IMR-90 (cell line): Measurements from ENCODE around the gene DNAJC28. TPM values are rescaled to one million over a fixed set of nuclear protein-coding genes. Genes with fewer than 3 reads are reported as not detected.

Experiments
- ATAC-seq: fragments of 200-7000 bp; cut with Tn5 transposase; 2 replicates; pipeline ENCODE4 v1.9.1; 2020; ENCODE audit warnings: low read depth, mild to moderate bottlenecking, moderate library complexity
- BruUV-seq: library from RNA; stranded (reverse); fragments of 400-500 nt; replicated peaks from 2 replicates; lab custom pipeline; 2021; lab: Mats Ljungman, UMichigan
- CTCF ChIA-PET: fragments of 300-600 bp; formaldehyde crosslinking; extraction: SDS; loops from one replicate; lab custom pipeline; 2021; ENCODE audit warnings: antibody characterized with exemption; lab: Yijun Ruan, JAX
- POLR2A ChIA-PET: fragments of 300-600 bp; sonication (Branson Sonifier 250); formaldehyde crosslinking; loops from one replicate; lab custom pipeline; 2022; ENCODE audit warnings: antibody characterized with exemption; ENCODE audit not compliant: unreplicated experiment; lab: Charles Lee
- DNase-seq: peaks from one replicate; pipeline ENCODE4 v3.0.0; 2013
- H2AFZ ChIP-seq: replicated peaks from 2 replicates; pipeline ENCODE3; 2013; ENCODE audit warnings: low read length, mild to moderate bottlenecking; ENCODE audit not compliant: poor library complexity
- H2AK5ac ChIP-seq: 2 replicates; pipeline ENCODE4 v1.6.1; 2013; ENCODE audit warnings: low read depth, low read length, inconsistent platforms
- H2AK9ac ChIP-seq: replicated peaks from 2 replicates; pipeline ENCODE3; 2013; ENCODE audit warnings: mild to moderate bottlenecking, low read depth, low read length, moderate library complexity; ENCODE audit not compliant: poor library complexity
- H2BK120ac ChIP-seq: 2 replicates; pipeline ENCODE4 v1.6.1; 2013; ENCODE audit warnings: low read depth, low read length, inconsistent platforms
- H2BK15ac ChIP-seq: 3 replicates; pipeline ENCODE4 v1.6.1; 2013; ENCODE audit warnings: low read depth, low read length, inconsistent platforms
- H2BK20ac ChIP-seq: 2 replicates; pipeline ENCODE4 v1.6.1; 2013; ENCODE audit warnings: low read depth, mild to moderate bottlenecking, inconsistent platforms, low read length, moderate library complexity
- H2BK5ac ChIP-seq: 2 replicates; pipeline ENCODE4 v1.6.1; 2013; ENCODE audit warnings: mild to moderate bottlenecking, low read depth, low read length, inconsistent platforms; ENCODE audit not compliant: poor library complexity, severe bottlenecking
- H3K14ac ChIP-seq: replicated peaks from 2 replicates; pipeline ENCODE4 v1.6.1; 2013; ENCODE audit warnings: low read depth, low read length, inconsistent platforms
- H3K18ac ChIP-seq: 2 replicates; pipeline ENCODE4 v1.6.1; 2013; ENCODE audit warnings: low read depth, low read length, control low read depth
- H3K23ac ChIP-seq: 2 replicates; pipeline ENCODE4 v1.6.1; 2013; ENCODE audit warnings: low read depth, low read length, inconsistent platforms
- H3K27ac ChIP-seq: 2 replicates; pipeline ENCODE4 v1.5.1; 2013; ENCODE audit warnings: mild to moderate bottlenecking, control low read depth, low read length; ENCODE audit not compliant: insufficient read depth
- H3K27me3 ChIP-seq: 2 replicates; pipeline ENCODE4 v1.6.1; 2013; ENCODE audit warnings: low read length; ENCODE audit not compliant: control insufficient read depth, insufficient read depth
- H3K36me3 ChIP-seq: 2 replicates; pipeline ENCODE4 v1.6.1; 2013; ENCODE audit warnings: low read length, mixed read lengths; ENCODE audit not compliant: control insufficient read depth, insufficient read depth
- H3K4ac ChIP-seq: 2 replicates; pipeline ENCODE4 v1.6.1; 2013; ENCODE audit warnings: low read depth, low read length, inconsistent platforms
- H3K4me1 ChIP-seq: 2 replicates; pipeline ENCODE4 v1.6.1; 2013; ENCODE audit warnings: low read length, mixed read lengths; ENCODE audit not compliant: control insufficient read depth, insufficient read depth
- H3K4me2 ChIP-seq: 2 replicates; pipeline ENCODE4 v1.6.1; 2013; ENCODE audit warnings: low read depth, mild to moderate bottlenecking, control low read depth, low read length, moderate library complexity
- H3K4me3 ChIP-seq: 2 replicates; pipeline ENCODE4 v1.5.1; 2013; ENCODE audit warnings: low read depth, mild to moderate bottlenecking, control low read depth, low read length, moderate library complexity; ENCODE audit not compliant: insufficient read depth
- H3K56ac ChIP-seq: 2 replicates; pipeline ENCODE4 v1.6.1; 2013; ENCODE audit warnings: low read length, inconsistent platforms; ENCODE audit not compliant: insufficient read depth; ENCODE audit errors: extremely low read depth
- H3K79me1 ChIP-seq, 2 experiments: 2 replicates each; pipeline ENCODE4 v1.6.1; 2013; ENCODE audit warnings: low read length in 2 of 2, inconsistent platforms in 1 of 2, low read depth in 1 of 2
- H3K9ac ChIP-seq: 2 replicates; pipeline ENCODE4 v1.6.1; 2013; ENCODE audit warnings: low read depth, low read length, control low read depth
- H3K9me1 ChIP-seq: 2 replicates; pipeline ENCODE4 v1.6.1; 2013; ENCODE audit warnings: low read length, inconsistent platforms; ENCODE audit not compliant: insufficient read depth
- H3K9me3 ChIP-seq: 2 replicates; pipeline ENCODE4 v1.6.1; 2013; ENCODE audit warnings: low read length; ENCODE audit not compliant: control insufficient read depth, insufficient read depth
- H4K20me1 ChIP-seq: 2 replicates; pipeline ENCODE4 v1.6.1; 2013; ENCODE audit warnings: low read length, inconsistent platforms; ENCODE audit not compliant: insufficient read depth
- H4K5ac ChIP-seq: 2 replicates; pipeline ENCODE4 v1.6.1; 2013; ENCODE audit warnings: mild to moderate bottlenecking, low read depth, low read length, control low read depth
- H4K8ac ChIP-seq, 2 experiments: 2 replicates each; pipeline ENCODE4 v1.6.1; 2013; ENCODE audit warnings: low read depth in 2 of 2, low read length in 2 of 2, control low read depth in 1 of 2, inconsistent platforms in 1 of 2
- H4K91ac ChIP-seq: 2 replicates; pipeline ENCODE4 v1.6.1; 2013; ENCODE audit warnings: low read depth, low read length, inconsistent platforms; ENCODE audit not compliant: insufficient read depth
- BHLHE40 ChIP-seq: fragments of 150-350 bp; IDR thresholded peaks from 2 replicates; pipeline ENCODE4 v1.6.1; 2016; ENCODE audit warnings: mild to moderate bottlenecking, low read depth, low read length
- CEBPB ChIP-seq: IDR thresholded peaks from 2 replicates; pipeline ENCODE4 v1.6.1; 2012; ENCODE audit warnings: low read depth, low read length, improper control_type of control experiment
- FOS ChIP-seq: fragments of 150-350 bp; IDR thresholded peaks from 2 replicates; pipeline ENCODE4 v1.6.1; 2016; ENCODE audit warnings: low read depth, low read length
- MAFK ChIP-seq: IDR thresholded peaks from 2 replicates; pipeline ENCODE4 v1.6.1; 2012; ENCODE audit warnings: low read depth, low read length, improper control_type of control experiment
- NFE2L2 ChIP-seq: fragments of 150-350 bp; IDR thresholded peaks from 2 replicates; pipeline ENCODE4 v1.6.1; 2016; ENCODE audit warnings: low read depth, mild to moderate bottlenecking, low read length
- RCOR1 ChIP-seq: IDR thresholded peaks from 2 replicates; pipeline ENCODE4 v1.6.1; 2012; ENCODE audit warnings: mild to moderate bottlenecking, low read length, improper control_type of control experiment; ENCODE audit not compliant: insufficient replicate concordance
- WGBS, 2 experiments: methylation state at CpG; one replicate each; pipeline versions ENCODE4 v1.1.5 to v1.1.7; 2013; ENCODE audit warnings: missing lambda C conversion rate in 2 of 2; ENCODE audit not compliant: insufficient read length in 1 of 2; ENCODE audit errors: extremely low coverage in 2 of 2; 5-methylcytosine and 5-hydroxymethylcytosine counted together
- dilution Hi-C: fragments of 300-500 bp; cut with HindIII; formaldehyde crosslinking; loops from one replicate; pipeline ENCODE4 v1.14.3; 2018; ENCODE audit warnings: low sequenced_read_pairs; ENCODE audit not compliant: unreplicated experiment
- in situ Hi-C: fragments of 300-500 bp; cut with MboI; formaldehyde crosslinking; loops from 3 replicates; pipeline ENCODE4 v1.14.3; 2019; ENCODE audit warnings: low sequenced_read_pairs, inconsistent platforms, mixed read lengths
- intact Hi-C: fragments of 100-400 bp; cut with micrococcal nuclease; formaldehyde crosslinking; loops from 2 replicates; pipeline ENCODE4 v1.10.0; 2022
- polyA plus RNA-seq, 3 experiments: library from polyadenylated mRNA; depleted of rRNA; stranded (reverse); fragments of >200 nt; gene quantifications; 2 replicates each; pipeline ENCODE4 v1.2.3, GENCODE V29; 2012; ENCODE audit warnings: low replicate concordance in 1 of 3
- total RNA-seq: library from RNA; depleted of rRNA; stranded (reverse); fragments of >200 nt; gene quantifications from 2 replicates; pipeline ENCODE4 v1.2.3, GENCODE V29; 2012
- TF ChIP-seq, protein P1 (sequence below): fragments of 150-350 bp; IDR thresholded peaks from 2 replicates; pipeline ENCODE4 v1.6.1; 2016; ENCODE audit warnings: low read depth, mild to moderate bottlenecking, low read length, moderate library complexity, borderline replicate concordance
- TF ChIP-seq, protein P2 (sequence below): fragments of 150-350 bp; IDR thresholded peaks from 2 replicates; pipeline ENCODE4 v1.6.1; 2017; ENCODE audit warnings: mild to moderate bottlenecking, antibody characterized with exemption, low read length, low read depth
- TF ChIP-seq, protein P3 (sequence below): conservative IDR thresholded peaks from 2 replicates; pipeline ENCODE4 v1.5.1; 2012; ENCODE audit warnings: mild to moderate bottlenecking, low read depth, low read length, improper control_type of control experiment

DNAJC28 gene
- total and polyA plus RNA-seq, 2 of the 4 experiments (the other 2 are of a cell fraction) = 0.54 to 0.65 TPM

DNA sequence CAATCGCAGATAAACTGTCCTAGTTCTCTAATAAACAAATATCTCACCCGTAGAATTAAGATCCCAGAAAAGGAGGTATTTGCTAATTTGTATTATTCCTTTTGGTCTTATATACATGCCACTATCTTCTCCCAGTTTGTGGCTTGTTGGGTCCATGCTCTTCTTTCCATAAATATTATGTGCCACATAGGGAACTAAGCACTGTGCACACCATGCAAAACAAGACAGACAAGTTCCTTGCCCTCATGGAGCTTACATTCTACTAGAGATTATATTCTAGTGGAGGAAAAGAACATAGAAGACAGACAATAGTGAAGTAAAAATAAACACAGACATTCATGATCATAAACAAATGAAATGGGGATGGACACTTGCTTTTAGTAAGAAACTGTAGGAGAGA, 45.7 kb upstream of the DNAJC28 start:
- Histone ChIP-seq H3K27me3 (no peaks in the 10 kb centered on the region), H2BK120ac (no peak overlapping the region), H4K91ac (no peak overlapping the region), H3K4me2 (no peak overlapping the region), H3K9me1 (no peaks in the 10 kb centered on the region), H3K4me1 (no peaks in the 10 kb centered on the region), H2AK9ac (no peak overlapping the region), H3K27ac (no peak overlapping the region), H2AK5ac (no peak overlapping the region), H3K36me3 (peaks cover 27% of the 10 kb centered on the region), H4K8ac (no peak overlapping the region), H2AFZ (no peak overlapping the region), H3K14ac (no peak overlapping the region), H2BK20ac (no peak overlapping the region), H2BK15ac (no peak overlapping the region), H3K18ac (no peak overlapping the region), H4K20me1 (no peaks in the 10 kb centered on the region), H4K5ac (no peak overlapping the region), H3K4me3 (no peak overlapping the region), H3K9me3 (no peaks in the 10 kb centered on the region), H3K4ac (no peak overlapping the region), H3K56ac (no peak overlapping the region), H2BK5ac (no peak overlapping the region), H3K9ac (no peak overlapping the region), H3K79me1 (peaks cover 8 to 54% of the 10 kb centered on the region in 2 experiments; a peak in 3 of 4 replicates), H3K23ac (no peak overlapping the region)
- intact Hi-C loops = no loop called here
- dilution Hi-C loops = no loop called here
- ChIA-PET POLR2A (no interaction called here), CTCF (no interaction called here)
- DNase-seq (no peak), ATAC-seq (no peak)
- no TSS peak for BruUV-seq
- WGBS, 2 experiments = no CpG with 5 or more reads among the region's 2 CpGs
- in situ Hi-C loops = no loop called here
- TF ChIP-seq, protein P1, sequence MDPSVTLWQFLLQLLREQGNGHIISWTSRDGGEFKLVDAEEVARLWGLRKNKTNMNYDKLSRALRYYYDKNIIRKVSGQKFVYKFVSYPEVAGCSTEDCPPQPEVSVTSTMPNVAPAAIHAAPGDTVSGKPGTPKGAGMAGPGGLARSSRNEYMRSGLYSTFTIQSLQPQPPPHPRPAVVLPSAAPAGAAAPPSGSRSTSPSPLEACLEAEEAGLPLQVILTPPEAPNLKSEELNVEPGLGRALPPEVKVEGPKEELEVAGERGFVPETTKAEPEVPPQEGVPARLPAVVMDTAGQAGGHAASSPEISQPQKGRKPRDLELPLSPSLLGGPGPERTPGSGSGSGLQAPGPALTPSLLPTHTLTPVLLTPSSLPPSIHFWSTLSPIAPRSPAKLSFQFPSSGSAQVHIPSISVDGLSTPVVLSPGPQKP = no peak
- TF ChIP-seq MAFK (no peak), RCOR1 (no peak), BHLHE40 (no peak), NFE2L2 (no peak), FOS (no peak), CEBPB (no peak)
- TF ChIP-seq, protein P2, sequence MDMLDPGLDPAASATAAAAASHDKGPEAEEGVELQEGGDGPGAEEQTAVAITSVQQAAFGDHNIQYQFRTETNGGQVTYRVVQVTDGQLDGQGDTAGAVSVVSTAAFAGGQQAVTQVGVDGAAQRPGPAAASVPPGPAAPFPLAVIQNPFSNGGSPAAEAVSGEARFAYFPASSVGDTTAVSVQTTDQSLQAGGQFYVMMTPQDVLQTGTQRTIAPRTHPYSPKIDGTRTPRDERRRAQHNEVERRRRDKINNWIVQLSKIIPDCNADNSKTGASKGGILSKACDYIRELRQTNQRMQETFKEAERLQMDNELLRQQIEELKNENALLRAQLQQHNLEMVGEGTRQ = no peak
- TF ChIP-seq, protein P3, sequence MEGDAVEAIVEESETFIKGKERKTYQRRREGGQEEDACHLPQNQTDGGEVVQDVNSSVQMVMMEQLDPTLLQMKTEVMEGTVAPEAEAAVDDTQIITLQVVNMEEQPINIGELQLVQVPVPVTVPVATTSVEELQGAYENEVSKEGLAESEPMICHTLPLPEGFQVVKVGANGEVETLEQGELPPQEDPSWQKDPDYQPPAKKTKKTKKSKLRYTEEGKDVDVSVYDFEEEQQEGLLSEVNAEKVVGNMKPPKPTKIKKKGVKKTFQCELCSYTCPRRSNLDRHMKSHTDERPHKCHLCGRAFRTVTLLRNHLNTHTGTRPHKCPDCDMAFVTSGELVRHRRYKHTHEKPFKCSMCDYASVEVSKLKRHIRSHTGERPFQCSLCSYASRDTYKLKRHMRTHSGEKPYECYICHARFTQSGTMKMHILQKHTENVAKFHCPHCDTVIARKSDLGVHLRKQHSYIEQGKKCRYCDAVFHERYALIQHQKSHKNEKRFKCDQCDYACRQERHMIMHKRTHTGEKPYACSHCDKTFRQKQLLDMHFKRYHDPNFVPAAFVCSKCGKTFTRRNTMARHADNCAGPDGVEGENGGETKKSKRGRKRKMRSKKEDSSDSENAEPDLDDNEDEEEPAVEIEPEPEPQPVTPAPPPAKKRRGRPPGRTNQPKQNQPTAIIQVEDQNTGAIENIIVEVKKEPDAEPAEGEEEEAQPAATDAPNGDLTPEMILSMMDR = no peak
